LNCAP (cell line): Measurements from ENCODE around the gene SLC43A3.

Source experiments
- CTCF ChIP-seq: fragments of 450-650 bp; IDR thresholded peaks from 2 replicates; pipeline ENCODE4 v1.5.1; 2017; ENCODE audit warnings: mild to moderate bottlenecking

The SLC43A3 gene

GRCh38 chr11:57458060-57458409, 31.1 kb upstream of the SLC43A3 start:
- no peak for TF ChIP-seq CTCF

- TF ChIP-seq CTCF = no peak
Observed at GRCh38 chr11:57457643-57458023, 30.7 kb upstream of the SLC43A3 start.

- peak; percentile 93 for TF ChIP-seq CTCF
Observed at GRCh38 chr11:57456960-57457642, 30.2 kb upstream of the SLC43A3 start.

- TF ChIP-seq CTCF = no peak
Observed at GRCh38 chr11:57453543-57454177, 26.7 kb upstream of the SLC43A3 start.

GRCh38 chr11:57446055-57446454, 19.1 kb upstream of the SLC43A3 start:
- no peak for TF ChIP-seq CTCF

GRCh38 chr11:57444362-57445121, 17.6 kb upstream of the SLC43A3 start:
- TF ChIP-seq CTCF = no peak

- TF ChIP-seq CTCF = no peak
Observed at GRCh38 chr11:57440744-57441414, 14.0 kb upstream of the SLC43A3 start.
